Fibroblast of skin of right quadriceps (primary cell): ENCODE results near the gene CRELD1.

Source experiments
- DNase-seq: peaks from one replicate; pipeline ENCODE4 v3.0.0-alpha.2; 2013

Gene CRELD1

DNA sequence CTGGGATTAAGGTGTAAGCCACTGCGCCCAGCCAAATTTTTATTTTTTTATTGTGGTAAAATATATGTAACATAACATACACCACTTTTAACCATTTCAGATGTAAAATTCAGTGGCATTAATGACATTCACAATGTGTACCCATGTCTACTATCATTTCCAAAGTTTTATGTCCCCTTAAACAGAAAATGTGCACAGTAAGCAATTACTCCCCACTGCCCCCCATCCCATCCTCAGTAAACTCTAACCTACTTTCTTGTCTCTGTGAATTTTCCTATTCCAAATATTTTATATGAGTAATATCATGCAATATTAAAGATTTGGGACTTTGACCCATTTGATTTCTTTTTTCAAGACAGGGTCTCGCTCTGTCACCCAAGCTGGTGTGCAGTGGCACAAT, 33.2 kb downstream of the CRELD1 start:
- no peak for DNase-seq

- DNase-seq: no peak
These were observed 36.0 kb downstream of the CRELD1 start for GRCh38 chr3:9969632-9970019.

DNA sequence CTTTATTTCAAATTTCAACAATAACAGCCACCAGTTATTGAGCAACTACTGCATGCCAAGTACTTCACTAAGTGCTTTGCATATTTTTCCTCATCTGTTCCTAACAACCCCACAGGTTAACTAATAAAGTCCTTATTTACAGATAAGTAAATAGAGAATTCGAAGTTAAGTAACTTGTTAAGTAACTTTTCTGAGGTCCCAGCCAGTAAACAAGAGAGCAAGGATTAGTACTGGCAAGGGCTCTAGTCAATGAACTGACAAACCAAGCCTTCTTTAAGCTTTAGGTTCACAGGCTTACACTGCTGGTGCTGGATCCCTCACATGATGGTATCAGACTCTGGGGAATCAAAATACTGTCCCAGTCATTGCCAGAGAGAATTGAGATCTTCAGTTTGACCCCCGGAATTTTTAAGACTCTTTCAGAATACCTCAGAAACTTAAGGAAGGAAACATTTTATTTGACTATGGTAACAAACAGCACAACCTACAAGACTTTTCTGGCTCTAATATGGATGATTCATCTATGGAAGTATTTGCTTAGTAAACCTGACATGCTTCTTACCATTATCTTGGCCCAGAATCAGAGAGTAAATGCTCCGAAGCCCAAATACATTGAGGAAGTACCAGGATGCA, 36.5 kb downstream of the CRELD1 start:
- DNase-seq: peak; percentile 71

DNA sequence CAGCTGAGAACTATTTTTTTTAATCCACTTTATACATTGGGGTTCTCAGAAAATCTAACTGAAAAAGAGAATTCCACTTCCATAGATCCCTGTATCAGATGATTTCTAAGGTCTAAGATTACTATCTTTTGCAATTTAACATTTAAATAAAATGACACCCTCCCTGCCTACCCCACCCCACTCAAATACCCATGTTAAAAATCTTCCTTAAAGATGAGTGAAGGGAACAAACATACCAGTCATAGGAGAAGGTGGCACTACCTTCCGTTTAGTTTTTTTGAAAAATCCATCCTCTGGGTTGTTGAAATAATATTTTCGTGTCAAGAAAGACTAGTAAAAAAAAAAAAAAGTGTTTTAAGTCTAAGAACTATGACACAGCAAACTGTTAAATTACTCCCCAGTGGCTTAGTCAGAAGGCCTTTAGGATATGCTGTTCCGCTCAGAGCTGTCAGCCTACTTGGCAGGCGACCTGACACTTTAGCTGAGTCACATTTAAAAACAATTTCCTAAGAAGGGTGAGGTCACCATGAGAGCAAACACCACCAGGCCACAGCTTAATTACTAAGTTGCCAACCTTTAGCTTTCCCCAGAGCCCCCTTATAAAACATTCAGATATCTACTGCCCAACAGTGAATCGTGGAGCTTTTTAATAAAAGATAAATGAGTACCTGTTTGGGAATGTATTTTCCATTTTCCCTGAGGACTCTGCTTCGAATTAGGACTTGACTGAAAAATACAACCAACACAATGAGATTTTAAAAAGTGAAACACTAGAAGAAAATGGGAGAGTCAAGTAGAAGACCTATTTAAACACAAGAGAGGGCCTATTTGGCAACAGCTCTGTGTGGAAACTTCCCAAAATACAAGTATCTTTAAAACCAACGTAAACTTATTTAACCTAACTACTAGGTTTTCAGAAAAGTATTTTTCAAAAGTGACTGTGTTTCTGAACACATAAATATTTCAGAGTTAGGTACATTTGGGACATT, 43.4 kb downstream of the CRELD1 start:
- peak; percentile 96 for DNase-seq

- DNase-seq: no peak
These were observed 45.2 kb downstream of the CRELD1 start for GRCh38 chr3:9978710-9979305.

- DNase-seq: no peak
These were observed 46.6 kb downstream of the CRELD1 start for GRCh38 chr3:9980251-9980650.

DNA sequence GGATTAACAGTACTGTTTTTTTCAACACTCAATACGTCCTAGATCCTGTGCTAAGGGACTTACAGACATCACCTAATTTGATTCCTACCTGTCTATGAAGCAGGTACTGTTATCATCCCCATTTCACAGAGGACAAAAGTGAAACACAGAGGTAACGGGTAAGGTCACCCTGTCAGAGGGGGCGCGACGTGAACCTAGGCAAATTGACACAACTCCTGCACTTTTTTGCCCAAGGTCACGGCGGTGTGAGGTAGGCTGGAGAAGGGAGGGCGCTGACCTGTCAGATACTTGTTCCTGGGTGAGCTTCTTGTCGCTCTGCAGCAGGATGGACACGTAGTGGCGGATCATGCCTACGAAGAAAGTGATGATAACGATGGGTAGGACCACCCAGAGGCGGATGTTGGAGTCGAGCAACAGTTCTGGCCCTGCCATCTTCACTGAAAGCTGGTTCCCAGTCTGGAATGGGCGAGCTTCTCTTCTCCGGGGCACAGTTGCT, 52.6 kb downstream of the CRELD1 start:
- no peak for DNase-seq

DNA sequence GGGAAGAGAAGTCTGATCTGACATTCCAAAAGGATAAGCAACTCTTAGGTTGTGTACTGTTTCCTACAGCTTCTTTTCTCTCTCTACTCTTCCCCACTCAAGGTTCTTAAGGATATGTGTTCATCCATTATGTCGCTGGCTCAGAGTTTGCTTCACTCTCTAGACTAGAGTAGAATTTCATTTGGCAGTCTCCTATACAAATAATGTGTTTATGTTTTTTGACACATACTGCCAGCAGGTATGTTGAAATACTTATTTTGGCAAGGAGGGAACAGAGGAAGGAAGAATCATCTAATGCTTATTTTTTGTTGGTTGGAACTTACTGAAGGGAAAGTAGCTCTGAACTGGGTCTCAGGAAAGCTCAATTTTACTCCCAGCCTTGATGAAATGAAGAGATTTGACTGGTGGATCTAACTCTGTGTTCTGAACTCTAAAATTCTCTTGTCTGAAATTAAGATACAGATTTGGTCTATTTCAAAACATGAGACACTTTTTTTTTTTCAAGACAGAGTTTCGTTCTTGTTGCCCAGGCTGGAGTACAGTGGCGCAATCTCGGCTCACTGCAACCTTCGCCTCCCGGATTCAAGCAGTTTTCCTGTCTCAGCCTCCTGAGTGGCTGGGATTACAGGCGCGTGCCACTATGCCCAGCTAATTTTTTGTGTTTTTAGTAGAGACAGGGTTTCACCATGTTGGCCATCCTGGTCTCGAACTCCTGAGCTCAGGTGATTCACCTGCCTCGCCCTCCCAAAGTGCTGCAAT, 60.6 kb downstream of the CRELD1 start:
- peak; percentile 32 for DNase-seq
